Posterior vena cava (tissue), 2 donors: ENCODE measurements around the gene TFPI. TPM values are rescaled to one million over a fixed set of nuclear protein-coding genes. Genes with fewer than 3 reads are reported as not detected.
"Not testable (repeated sequence)": the region's sequence is repeated elsewhere in the genome, so short reads cannot be mapped to it uniquely, and the experiment has no call there.

Source experiments
- DNase-seq: peaks from one replicate; pipeline ENCODE4 v3.0.0-alpha.2; 2020; ENCODE audit warnings: low spot score
- intact Hi-C, 2 donors: fragments of 100-400 bp; cut with DNase I; formaldehyde crosslinking; loops; one replicate each; pipeline versions ENCODE4 v1.14.1 to v1.14.2; 2022 to 2023
- long read RNA-seq, 2 donors: library from polyadenylated mRNA; unstranded; transcript quantifications; one replicate each; pipeline ENCODE4 v2.0.0, GENCODE V29; 2020 to 2021
- total RNA-seq, 2 donors: library from RNA; stranded (reverse); fragmentation: NEBNext Ultra II Directional; extraction: Animal tissue kit (Norgen Biotek cat#: 25700); gene quantifications; one replicate each; pipeline ENCODE4 v1.2.1, GENCODE V29; 2021
- donor health status: DM: yes; HTN: yes; CAD: no.
- donor health status: DM: yes; HTN: yes; CAD: no.

Gene TFPI
- 100 to 1,000 TPM; 109 to 117 TPM for total RNA-seq
- long read RNA-seq, donor 1, transcript TFPI-201 (8 exons, 3,885 nt): major isoform, 13 of 25 reads
- long read RNA-seq, donor 1, partial matches to known transcripts: 1 of 25 reads
- long read RNA-seq, donor 1, other reads (novel, unspliced or antisense): 9 of 25 reads
- long read RNA-seq, donor 2, transcript TFPI-201 (8 exons, 3,885 nt): major isoform, 55 of 92 reads
- long read RNA-seq, donor 2, transcript TFPI-202 (7 exons, 1,088 nt): minor isoform, 5 of 92 reads
- long read RNA-seq, donor 2, partial matches to known transcripts: 4 of 92 reads
- long read RNA-seq, donor 2, other reads (novel, unspliced or antisense): 28 of 92 reads

DNA sequence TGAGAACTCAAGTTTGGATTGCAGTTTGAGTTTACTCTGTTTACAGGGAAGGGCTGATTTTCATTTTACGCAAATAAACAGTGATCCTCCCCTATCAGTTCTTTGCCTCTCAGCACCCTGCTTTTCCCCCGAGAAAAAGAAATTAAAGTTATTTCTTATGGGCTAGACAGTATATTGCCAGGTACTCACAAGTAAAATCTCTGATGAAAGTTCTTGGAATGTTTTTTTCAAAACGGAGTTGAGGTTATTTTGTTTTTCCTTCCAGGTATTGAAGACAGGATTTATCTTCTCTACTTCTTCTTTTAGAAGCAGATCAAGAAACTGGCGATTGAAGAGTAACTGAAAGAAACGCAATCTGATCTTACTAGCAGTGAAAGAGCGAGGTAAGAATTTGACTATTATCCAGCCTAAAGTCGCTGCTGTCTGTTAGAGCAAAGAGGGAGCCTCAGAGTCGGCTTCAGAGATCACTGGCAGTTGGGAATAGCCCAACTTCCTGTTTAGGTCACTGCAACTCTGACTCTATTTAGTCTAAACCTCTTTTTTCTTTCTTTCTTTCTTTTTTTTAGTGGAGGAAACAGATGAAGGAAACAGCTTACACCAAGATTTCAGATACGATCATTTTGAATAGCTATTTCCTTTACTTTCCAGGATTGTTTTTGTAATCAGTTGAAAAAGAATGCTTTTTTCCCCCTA, at the start of gene TFPI:
TFPI (minus strand) TSS at position 425 of the 693 bp plus-strand sequence. CDS start 50,667 bp downstream, outside the sequence.
- DNase-seq: no peak
- intact Hi-C loops: no loop called here

DNA sequence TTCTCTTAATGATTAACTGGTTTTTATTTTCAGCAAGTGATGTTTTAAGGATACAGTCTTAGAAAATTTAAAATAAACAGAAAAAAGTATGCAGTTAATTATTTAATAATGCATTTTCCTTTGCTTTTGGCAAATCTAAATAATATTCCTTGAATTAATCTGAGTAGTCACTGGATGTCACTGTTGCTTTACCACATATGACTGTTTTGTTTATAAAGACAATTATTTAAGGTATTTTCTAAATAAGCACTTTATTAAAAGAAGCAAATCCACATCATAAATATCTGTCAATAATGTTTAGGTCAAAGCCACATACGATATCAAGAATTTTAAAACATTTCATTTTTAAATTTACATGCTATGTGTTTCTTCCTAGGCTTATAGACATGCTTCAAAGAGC, 40.6 kb upstream of the TFPI start:
- intact Hi-C loops: no loop called here
- no peak for DNase-seq

DNA sequence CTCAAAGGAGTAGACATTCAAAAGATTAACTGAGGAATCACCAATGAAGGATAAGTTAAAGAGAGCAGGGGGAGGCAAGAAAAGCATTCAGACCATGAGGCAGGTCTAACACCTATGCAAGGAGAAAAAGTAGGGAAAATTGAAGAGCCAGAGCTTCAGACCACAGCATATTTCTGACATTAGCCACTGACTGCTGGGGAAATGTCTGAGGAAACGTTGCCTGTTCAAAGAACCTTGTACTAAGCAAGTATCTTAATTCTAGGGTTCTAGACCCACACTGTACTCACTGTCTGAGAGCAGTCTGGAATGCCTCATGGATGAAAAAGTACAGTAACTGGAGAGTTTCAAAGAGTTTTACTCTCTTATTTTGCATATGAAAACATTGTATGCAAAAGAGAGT, 39.5 kb upstream of the TFPI start:
- intact Hi-C loops: no loop called here
- no peak for DNase-seq

DNA sequence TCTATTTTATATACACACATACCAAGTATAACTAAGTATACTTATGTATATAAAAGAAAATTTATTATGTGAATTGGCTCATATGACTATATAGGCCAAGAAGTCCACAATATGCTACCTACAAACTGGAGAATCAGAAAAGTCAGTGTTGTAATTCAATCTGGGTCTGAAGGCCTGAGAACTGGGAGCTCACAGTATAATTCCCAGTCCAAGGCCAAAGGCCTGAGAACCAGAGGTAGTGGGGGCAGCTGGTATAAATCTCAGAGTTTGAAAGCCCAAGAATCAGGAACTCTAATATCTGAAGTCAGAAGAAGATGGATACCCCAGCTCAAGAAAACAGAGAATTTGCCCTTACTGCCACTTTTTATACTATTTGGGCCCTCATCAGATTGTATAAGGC, 38.9 kb upstream of the TFPI start:
- intact Hi-C loops: no loop called here
- DNase-seq: no peak

DNA sequence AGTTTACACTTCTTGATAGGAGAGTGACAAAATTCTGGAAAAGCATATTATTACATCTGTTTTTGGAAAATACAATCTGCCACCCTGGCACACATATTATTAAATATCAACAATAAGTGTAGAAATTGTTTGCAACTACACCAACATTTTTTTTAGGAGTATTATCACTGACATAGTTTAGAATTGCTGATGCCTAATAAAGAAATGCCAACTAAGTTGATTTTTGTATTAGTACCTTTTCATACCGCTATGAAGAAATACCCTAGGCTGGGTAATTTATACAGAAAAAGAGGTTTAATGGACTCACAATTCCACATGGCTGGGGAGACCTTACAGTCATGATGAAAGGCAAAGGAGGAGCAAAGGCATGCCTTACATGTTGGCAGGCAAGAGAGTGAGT, 35.9 kb upstream of the TFPI start:
- DNase-seq: no peak
- intact Hi-C loops: no loop called here

DNA sequence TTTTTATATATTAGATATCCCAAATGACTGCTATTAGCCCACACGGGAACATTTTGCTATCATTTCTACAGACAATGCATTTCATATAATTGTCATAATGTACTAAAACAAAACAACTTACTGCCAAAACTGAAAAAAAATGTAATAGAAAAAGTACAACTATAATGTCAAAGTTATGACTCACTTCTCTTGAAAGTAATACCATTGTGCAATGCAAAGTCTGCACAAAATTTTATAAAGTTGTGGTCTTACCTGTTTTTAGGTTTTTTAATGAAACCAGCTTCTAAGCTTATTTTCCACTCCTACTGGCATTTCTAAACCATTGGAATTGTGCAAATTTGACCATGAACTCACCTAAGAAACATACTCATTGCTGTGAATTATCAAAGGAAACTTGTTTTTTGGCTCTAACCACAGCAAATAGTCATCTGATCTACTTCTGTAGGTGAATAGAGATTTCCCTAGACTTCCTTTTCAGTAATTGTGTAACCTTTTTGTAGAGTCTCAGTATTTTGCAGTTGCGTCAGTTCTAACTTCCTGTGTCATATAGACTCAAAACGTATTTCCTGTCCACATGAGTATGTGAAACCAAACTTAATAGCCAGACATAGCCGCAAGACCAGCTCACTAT, 31.9 kb upstream of the TFPI start:
- no peak for DNase-seq
- intact Hi-C loops: no loop called here

DNA sequence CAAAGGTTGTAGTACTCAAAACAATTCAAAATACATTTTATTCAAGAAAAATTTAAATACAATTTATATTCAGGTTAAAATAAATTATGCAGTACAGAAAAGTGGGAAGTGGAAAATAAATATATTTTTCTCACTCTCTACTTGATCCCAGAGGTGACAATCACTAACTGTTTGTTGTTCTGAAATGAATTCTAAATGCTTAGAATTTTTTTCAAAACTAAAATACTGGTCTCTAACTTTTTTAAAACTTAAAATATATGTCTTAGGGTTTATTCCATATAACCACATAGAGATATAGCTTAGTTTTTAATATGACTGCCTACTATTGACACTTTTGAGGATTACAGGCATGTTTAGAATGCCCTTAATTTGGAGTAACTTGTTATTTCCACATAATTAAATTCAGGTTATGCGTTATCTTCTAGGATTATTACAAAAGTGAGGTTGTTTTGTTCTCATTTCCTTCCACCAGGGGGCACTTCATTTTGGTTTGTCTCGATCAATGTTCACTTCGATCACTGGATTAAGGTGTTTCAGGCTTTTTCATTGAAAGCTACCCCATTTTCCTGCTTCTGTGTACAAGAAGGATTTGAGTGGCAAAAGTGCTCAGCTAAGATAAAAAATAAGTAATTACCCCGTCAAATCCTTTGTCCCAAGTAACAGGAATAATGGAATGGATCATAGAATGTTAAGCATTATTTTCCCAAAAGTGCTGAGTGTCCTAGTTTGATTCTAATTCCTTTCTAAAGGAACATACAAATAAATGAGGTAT, 27.1 kb upstream of the TFPI start:
- no peak for DNase-seq
- intact Hi-C loops: loop anchor here in 1 of 2 donors (5.0 kb wide), 1 partner anchor 84 kb away; no protein-coding TSS in a partner anchor

DNA sequence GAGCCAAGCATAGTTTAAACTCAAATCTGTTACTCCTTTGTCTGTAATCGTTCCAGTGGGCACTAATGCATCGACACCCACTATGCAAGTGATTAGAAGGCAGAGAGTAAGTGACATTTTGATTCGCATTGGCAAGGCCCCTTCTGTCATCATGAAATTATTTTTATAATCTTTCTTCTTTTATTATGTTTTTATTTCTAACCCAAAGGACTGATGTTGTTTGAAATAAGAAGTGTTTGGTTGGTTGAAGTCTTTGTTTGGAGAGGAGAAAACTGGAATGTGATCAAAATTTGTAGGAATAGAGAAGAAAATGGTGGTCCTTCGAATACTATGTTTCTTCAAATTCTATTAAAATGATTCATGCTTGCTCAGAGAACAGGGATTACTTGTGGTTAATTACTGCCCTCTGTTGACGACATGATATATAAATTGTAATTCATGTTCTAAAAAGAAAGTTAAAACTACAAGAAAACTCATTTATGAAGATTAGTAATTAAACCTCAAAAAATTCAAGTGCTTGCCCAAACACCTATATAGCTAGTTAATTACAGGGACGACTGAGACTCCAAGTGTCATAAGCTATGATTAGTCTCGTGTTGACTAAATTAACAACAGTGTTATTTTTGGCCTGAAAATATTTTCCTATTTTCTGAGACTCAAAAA, 26.4 kb upstream of the TFPI start:
- intact Hi-C loops: loop anchor here in 1 of 2 donors (5.0 kb wide), 1 partner anchor 83 kb away; no protein-coding TSS in a partner anchor
- DNase-seq: no peak

DNA sequence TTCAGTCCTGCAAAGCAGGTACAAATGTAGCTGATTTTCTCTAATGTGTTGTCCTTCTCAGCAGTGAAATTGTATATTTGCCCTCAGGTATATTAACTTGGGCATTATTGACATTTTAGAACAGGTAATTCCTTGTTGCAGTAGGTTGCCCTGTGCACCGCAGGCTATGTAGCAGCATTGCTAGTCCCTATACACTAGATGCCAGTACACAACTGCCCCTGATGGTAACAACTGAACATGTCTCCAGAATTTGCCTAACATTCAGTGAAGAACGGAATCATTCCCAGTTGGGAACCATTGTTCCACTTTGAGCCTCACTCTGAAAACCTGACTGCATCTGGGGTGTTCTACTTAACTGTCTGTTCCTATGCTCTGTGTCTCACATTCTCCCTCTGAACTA, 23.1 kb upstream of the TFPI start:
- no peak for DNase-seq
- intact Hi-C loops: loop anchor here in 1 of 2 donors (10.0 kb wide), 1 partner anchor 73 kb away; no protein-coding TSS in a partner anchor

DNA sequence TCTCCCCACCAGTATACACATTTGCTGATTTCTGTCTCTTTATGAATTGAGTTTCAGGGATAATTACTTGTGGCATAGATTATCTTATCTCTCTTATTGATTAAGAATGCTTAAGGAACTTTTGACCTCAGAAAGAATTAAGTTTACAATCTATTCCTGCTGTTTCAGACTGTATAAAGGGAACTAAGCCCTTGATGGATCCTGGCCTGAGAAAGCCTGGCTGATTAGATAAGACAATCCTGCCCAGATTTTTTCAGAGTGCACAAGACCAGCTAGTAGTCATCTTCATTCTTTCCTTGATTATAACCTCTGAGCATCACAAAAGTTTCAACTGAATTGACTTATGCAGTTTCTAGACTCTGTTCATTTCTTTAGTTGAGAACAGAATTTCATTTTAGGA, 22.7 kb upstream of the TFPI start:
- DNase-seq: no peak
- intact Hi-C loops: loop anchor here in 1 of 2 donors (10.0 kb wide), 1 partner anchor 72 kb away; no protein-coding TSS in a partner anchor

DNA sequence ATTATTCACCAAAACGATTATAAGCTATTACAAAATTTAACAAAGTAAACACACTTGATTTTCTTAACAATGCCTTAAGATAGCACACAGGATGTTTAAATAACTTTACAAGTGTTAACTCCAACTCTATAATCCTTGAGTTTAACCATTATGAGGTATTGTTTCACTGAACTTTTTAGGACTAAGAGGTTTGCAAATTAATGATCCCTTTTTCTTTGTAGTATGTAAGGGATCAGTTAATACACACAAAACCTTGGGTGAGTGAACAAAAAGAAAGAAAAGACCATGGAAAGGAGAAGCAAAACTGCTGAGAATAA, 21.5 kb upstream of the TFPI start:
- no peak for DNase-seq
- intact Hi-C loops: loop anchor here in 1 of 2 donors (10.0 kb wide), 1 partner anchor 71 kb away; no protein-coding TSS in a partner anchor

DNA sequence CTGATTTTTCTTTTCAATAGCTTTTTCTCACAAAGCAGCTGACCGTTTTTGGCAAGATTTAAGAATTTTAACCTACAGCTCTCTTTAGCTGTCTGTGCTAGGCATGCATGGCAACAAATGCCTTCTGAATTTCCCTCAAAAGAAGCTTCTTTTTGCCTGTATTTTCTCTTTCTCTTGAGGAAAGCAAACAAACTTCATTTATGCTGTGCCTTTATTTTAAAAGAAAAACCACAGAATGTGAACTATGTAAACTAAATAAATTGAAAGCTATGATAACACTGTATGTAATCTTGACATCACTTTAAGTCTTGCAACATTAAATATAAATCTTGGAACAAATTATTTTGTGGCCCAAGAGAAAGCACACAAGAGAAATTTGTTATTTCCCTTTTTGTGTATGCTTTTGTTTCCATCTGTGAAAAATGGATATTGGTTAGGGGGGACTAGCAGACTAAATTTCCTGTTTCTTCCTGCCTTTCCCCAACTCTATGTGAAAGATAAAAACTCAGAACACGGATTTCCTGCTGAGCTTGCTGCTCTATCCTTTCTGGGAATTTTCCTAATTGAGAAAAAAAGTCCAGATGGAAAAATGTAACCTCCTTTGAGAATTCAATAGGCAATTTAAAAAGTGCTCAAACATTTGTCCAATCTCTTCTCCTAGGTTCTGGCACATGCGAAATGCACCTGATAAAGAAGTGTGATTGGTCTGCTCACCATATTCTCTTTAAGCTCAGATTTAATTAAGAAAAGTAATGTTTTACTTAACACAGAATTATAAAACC, 20.9 kb upstream of the TFPI start:
- DNase-seq: no peak
- intact Hi-C loops: loop anchor here in 1 of 2 donors (10.0 kb wide), 1 partner anchor 70 kb away; no protein-coding TSS in a partner anchor

DNA sequence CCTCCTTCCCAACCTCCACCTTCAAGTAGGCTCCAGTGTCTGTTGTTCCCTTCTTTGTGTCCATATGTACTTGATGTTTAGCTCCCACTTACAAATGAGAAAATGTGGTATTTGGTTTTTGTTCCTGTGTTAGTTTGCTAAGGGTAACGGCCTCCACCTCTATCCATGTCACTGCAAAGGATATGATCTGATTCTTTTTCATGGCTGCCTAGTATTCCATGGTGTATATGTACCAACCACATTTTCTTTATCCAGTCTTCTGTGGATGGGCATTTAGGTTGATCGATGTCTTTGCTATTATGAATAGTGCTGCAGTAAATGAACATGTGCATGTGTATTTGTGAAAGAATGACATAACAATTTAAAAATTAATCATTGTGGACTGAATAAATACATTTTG, 19.5 kb upstream of the TFPI start:
- intact Hi-C loops: loop anchor here in 1 of 2 donors (10.0 kb wide), 1 partner anchor 69 kb away; no protein-coding TSS in a partner anchor

DNA sequence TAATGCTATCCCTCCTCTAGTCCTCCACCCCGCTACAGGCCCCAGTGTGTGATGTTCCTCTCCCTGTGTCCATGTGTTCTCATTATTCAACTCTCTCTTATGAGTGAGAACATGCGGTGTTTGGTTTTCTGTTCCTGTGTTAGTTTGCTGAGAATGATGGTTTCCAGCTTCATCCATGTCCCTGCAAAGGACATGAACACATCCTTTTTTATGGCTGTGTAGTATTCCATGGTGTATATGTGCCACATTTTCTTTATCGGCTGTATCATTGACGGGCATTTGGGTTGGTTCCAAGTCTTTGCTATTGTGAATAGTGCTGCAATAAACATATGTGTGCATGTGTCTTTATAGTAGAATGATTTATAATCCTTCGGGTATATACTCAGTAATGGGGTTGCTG, 17.8 kb upstream of the TFPI start:
- intact Hi-C loops: loop anchor here in 1 of 2 donors (10.0 kb wide), 1 partner anchor 67 kb away; no protein-coding TSS in a partner anchor
- DNase-seq: not testable (repeated sequence)

More for the DNA sequence above, 19.5 kb upstream of the TFPI start:
- no peak for DNase-seq

DNA sequence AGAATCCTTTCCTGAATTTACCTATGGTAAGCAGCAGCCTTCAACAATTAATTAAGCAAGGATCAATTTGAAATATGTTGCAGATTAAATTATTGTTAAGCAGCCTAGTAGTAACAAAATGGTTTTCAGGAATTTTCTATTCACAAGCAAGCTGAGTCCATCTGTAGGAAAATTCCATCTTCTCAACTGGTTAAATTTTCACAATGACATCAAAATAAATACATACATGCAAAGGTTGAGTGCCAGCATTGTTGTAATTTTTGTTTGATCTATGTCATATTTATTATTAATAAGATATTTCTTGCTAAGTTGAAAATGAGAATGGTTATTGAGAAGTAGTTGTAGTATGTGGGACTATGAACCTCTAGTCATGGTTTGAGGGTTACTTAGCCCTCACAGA, 15.3 kb upstream of the TFPI start:
- intact Hi-C loops: no loop called here
- no peak for DNase-seq

DNA sequence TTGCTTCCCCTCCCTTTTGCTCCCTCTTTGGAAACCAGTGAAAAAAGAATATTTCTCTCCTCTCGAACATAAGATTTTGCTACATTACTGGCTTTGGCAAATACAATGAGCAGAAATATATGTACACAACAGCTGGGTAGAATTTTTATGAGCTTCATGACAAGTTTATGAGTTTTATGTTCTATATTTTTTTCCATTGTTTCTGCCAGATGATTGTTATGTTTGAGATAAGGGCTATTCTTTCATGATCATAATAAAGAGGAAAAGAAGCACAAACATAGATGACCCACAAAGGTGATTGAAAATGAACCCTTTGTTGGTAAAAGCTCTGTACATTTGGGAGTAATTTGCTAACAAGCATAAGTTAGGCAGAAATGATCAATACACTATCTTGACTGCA, 14.8 kb upstream of the TFPI start:
- no peak for DNase-seq

DNA sequence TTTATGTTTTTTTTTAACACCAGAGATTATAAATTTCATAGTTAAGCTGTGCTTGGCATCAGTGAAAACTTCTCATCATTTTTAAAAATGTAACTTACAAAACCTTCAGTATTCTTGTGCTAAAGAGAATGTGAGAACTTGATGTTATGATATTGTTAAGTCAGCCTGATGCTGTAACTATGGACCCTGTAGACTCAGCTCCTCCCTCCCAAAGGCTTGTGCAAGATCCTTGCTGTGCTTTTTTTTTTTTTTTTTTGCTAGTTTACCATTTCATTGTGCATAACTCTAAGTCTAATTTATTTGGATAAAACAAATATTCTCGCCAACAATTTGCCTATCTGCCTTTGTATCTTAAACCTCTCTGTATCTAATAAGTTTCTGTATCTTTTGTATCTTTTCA, 12.9 kb upstream of the TFPI start:
- no peak for DNase-seq
- intact Hi-C loops: no loop called here

More for the DNA sequence above, 14.8 kb upstream of the TFPI start:
- intact Hi-C loops: no loop called here

DNA sequence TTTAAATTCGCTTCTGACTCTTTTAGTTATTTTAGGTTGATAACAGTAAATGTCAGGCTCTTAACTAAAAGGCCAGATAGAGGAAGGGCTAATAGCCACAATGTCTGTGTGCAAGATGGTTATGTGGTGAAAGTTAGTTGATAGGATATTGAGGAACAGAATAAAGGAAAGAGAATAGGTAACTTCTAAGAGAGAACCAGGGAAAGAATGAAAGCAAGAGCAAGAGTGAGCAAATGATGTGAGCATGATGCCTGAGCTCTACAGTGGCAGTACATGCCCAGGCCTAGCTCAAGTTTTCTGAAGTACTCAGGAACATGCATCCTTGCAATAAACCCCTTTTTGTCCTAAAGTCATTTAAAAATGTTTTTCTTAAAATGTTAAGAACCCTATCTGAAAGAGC, 12.5 kb upstream of the TFPI start:
- intact Hi-C loops: no loop called here

More for the DNA sequence above, 12.5 kb upstream of the TFPI start:
- no peak for DNase-seq
